SU-DHL-6 (cell line): ENCODE measurements around the gene DUS1L.

ENCODE experiments used
- CTCF ChIP-seq: fragments of 200-600 bp; sonication (generic); IDR thresholded peaks from one replicate; pipeline ENCODE4 v1.5.1; 2017; ENCODE audit warnings: antibody characterized with exemption, mild to moderate bottlenecking, low read length, moderate library complexity; ENCODE audit not compliant: insufficient read depth, poor library complexity, severe bottlenecking
- EZH2phosphoT487 ChIP-seq: fragments of 200-600 bp; sonication (generic), shearing (Covaris generic); conservative IDR thresholded peaks from 2 replicates; pipeline ENCODE4 v1.6.1; 2018; ENCODE audit warnings: mild to moderate bottlenecking, antibody characterized with exemption, low read length, moderate library complexity, mixed read lengths

- TF ChIP-seq CTCF (no peak), EZH2phosphoT487 (no peak)
These were observed 53.9 kb downstream of the DUS1L start for GRCh38 chr17:82011617-82012187.
